ENCODE measurements around the gene XRN2.
"Not testable (repeated sequence)": the region's sequence is repeated elsewhere in the genome, so short reads cannot be mapped to it uniquely, and the experiment has no call there.

XRN2 gene

DNA sequence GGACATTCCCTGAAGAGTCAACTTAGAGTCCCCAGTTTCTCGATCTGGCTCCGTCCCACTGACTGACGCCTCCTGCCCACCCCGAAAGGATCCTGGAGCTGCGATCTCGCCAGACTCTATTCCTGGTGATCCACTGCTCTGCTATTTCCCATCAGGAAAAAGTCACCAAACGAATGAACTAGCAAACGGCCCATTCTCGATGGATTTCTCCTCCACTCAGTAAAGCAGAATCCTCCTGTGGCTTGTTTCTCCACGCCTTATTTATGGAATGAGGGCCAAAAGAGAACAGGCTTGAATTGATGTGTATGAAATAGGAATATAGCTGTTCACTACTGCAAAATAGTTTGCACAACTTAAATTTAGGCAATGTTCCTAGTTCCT is 88.8 kb downstream of the XRN2 start:
- DNase-seq = no peak

DNA sequence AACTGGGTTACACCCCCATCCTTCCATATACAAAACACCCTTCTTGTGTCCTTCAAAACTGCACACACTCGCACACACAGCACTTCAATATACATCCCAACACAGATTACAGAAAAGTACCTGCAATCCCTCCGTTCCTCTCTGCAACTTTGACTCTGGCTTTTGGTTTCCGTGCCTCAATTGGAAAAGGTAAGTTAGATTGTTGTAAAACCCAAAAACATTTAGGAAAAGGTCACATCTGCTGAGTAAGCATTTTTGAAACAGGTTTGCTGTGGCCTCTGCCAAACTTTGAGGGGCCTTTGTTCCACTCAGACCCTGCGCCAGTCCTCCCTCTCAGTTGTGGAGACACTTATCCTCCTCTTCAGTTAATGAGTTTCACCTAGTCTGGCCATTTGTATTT is 90.0 kb downstream of the XRN2 start:
- DNase-seq = peak; percentile 22

DNA sequence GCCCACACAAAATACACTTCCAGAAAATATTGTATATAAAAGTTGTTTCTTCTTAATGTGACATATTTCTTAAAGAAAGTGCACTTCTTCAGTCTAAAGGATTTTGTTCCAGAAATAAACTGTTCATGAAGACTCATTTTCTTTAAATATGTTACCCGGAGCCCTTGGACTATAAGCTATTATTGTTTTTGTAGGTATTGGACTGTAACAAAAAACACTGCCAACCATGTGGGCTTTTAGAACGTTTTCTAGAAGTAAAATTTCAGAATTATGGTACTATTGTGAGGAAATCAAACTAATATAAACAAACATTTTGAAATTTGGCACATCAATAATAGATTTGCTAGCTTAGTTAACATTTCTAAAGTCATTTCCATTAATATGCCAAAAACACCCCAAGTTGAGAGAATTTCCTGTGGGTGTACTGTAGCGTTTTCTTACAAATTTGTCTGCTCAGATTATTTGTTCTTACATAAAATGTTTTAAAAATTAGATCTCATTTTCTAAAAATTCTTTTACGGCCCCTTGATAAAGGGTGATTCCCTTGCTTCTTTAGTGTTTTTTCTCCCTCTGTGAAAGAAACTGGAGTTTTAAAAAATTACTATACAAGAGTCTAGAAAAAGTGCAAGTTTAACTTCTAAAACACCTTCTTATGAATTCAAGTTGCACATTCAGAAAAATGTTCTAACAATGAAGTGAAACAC is 90.8 kb downstream of the XRN2 start:
- DNase-seq = no peak

DNA sequence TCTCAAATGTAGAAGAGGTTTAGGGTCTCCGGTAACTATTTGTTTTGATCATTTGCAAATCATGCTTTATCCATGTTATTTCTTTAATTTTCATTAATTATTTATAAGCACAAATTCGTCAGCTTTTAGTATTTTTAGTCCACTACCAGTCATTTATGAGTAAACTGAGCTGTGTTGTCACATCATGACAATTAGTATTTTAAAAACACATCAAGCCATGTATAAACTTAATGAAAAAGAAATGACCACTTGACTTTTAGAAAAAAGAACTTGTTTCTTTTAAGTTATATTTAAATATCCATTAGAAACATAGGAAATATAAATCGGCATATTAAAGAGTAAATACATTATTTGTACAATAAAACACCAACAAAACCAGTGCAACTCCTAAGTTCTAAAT is 91.4 kb downstream of the XRN2 start:
- DNase-seq = no peak

DNA sequence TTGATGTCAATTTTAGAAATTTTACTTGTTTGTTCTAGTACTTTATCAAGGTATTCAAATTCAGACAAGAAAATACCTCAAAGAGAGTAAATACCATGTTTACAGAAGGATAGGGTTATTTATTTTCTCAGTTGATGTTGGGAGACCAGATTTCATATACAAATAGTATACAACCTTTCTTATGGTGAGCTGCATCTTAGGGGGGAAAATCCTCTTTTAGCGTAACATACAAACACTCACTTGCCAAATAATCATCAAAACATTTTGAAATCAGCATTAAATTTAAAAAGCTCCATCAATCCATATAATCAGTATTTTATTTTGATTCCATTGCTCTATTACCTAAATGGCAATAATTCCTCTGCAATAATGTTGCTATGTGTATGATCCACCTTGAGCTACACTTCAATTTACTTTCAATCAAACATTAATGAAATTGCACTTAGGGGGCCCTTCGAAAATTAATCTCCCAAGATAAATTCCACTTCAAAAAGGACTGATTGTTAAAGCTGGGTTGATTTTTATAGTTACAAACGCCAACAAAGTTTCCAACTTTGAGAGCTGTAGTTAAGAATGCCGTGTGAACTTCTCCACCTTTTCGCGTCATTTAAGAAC is 92.0 kb downstream of the XRN2 start:
- no peak for DNase-seq

DNA sequence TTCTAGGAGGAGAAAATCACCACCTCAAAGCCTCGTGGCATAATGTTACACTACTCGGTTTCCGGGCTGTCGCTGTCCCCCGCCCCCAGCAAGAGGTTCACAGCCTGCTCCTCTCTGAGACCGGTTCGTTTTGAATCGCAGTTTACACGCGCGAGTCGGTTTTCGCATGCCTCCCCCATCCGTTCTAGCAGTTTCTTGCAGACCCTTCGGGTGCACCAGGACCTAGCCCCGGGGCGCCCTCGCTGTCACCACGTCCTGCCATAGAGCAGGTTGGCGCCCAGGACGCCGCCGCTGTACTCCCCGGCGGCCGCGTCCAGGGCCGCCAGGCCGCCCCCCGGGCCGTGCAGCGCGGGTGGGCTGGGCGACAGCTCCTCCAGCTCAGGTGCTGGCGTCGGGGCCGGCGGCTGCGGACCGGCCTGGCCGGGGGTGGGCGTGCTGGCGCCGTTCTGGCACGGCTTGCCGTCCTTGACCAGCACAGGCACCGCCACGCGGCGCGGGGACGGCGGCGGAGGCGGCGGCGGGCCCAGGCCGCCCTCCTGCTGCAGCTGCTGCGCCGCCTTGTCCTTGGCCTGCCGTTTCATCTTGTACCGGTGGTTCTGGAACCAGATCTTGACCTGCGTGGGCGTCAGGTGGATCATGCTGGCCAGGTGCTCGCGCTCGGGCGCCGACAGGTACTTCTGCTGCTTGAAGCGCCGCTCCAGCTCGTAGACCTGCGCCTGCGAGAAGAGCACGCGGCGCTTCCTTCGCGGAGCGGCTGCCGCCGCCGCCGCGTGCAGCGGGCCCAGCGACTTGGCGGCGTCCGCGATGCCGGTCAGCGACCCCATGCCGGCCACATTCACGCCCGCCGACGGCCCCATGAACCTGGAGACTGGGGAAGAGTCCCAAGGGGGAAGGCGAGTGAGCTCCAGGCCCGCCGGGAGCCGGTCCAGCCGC is 92.8 kb downstream of the XRN2 start:
- DNase-seq = no peak

DNA sequence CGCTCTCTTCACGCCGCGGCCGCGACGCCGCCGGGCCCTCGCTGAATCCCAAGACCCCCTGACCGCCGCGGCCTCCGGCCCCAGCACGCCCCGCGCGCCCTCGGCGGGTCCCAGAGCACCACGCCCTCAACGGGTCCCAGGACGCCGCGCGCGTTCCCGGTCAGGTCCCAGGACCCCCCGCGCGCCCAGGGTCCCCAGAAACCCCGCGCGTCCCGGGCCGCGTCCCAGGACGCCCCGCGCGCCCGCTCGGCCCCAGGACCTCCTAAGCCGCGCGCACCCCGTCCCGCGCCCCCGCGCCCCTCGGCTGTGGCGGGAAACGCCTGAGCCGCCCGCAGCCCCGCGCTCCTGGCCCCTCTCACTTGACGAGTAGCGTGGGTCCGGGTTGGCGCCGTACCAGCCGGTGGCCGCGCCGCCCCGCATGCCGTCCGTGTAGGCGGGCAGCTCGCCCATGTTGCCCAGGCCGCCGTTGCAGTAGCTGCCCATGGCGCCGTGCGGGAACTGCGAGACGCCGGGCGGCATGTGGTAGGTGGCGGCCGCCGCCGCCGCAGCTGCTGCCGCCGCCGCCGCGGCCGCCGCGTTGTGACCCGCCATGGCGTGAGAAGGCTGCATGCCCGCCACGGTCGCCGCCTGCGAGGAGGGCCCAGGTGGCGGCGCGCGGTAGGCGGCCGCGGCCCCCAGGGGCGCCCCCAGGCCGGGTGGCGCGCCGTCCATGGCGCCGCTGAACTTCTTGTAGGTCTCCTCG is 93.6 kb downstream of the XRN2 start:
- DNase-seq = no peak

DNA sequence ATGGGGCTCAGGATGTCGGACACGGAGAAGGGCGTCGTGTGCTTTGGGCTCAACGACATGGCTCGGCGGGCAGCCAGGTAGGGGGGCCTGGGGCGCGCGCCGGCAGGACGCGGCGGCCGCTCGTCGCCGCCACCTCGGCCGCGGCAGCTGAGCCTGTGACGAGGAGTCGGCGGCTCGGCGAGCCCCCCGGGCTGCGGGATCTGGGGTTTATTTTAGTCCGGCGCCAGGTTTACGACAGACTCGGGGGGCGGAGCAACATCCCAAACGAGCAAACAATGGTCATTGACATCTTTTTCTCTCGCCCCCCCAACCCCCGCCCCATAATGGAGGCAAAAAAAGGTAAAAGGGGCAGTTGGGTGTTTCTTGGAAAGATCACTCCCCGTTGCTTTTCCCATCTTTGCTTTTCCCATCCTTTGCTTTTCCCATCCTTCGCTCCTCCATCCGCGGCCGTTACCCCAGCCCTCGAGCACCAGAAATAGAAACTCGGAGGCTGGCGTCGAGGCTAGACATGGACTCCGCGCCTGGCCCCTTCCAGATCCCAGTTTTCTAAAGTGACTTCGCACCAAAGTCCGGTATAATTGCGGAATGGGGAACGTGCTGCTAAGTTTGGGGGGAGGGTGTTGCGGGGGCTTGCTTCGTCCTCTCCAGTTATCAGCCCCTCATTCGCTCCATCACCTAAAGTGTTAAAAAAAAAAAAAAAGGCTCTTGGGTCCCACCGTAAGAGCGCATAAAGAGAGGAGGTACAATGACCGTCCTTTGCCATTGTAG is 94.4 kb downstream of the XRN2 start, which contains the start of gene NKX2-4:
Gene NKX2-4 (minus strand): TSS at position 186 of the 768 bp plus-strand sequence. CDS start 127 bp downstream, at position 59.
- no peak for DNase-seq

DNA sequence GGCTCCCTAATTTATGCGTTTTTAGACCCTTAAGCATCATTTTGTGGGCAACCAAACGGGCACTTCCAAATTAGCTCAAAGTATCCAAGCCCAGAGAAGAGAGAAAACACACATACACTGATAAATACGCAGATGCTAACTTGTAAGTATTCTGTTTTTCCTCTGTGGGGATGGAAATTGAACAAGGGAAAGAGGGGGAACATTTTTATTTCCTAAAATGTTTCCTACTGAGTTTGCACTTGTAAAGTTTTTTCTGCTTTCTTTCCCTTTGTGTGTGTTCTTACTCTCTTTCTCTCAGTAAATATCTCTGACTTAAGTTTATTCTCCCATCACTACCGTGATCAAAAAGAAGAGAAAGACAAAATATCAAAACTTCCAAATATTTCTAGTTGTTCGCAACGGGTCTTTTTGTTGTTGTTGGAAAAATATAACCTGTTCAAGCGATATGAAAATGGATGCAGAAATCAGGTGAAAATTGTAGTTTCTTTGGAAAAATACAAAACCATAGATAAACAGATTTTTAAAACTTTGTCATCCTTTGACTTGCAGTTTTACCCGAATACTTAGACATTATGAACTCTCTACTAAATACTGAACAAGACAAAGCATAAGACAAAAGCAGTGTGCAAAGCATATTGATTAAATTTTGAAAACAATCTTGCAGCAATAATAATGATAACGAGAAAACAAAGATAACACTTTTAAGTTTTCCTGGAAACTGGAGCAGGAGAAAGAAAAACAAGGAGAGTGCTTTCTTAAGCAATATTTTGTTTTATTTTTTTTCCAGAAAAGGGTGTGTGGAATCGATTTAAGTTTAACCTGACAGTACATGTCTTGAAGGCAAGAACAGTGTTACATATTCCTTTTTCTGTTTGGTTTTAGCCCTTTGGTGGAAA is 95.2 kb downstream of the XRN2 start:
- no peak for DNase-seq

DNA sequence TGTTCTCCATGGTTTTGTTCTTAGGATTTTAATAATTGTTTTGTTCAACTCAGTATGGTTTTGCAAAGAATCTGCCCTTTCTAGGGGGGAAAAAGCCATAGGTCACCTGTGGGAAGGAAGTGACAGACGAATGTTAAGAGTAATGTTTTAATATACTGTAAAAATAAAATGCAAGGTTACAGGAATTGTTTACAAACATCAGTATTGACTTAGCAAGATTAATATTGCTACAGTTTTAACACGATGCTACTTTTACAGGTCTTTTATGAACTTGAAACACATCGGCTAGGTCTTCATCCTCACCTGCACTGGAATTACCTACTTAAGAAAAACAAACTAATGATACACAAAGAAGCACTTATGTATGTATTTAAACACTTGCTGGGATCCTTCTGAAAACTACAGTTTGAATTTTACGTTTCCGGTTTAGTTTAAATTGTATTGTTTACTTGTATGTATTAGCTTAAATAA is 95.9 kb downstream of the XRN2 start:
- no peak for DNase-seq

DNA sequence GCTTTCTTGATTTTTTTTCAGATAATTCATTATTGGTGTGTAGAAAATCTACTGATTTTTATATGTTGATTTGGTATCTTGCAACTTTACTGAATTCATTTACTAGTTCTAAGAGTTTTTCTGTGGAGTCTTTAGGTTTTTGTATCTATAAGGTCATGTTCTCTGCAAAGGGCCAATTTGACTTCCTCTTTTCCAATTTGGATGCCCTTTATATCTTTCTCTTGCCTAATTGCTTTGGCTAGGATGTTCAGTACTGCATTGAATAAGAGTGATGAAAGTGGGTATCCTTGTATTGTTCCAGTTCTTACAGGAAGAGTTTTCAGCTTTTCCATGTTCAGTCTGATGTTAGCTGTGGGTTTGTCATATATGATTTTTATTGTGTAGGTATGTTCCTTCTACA is 108.6 kb downstream of the XRN2 start:
- no peak for DNase-seq

DNA sequence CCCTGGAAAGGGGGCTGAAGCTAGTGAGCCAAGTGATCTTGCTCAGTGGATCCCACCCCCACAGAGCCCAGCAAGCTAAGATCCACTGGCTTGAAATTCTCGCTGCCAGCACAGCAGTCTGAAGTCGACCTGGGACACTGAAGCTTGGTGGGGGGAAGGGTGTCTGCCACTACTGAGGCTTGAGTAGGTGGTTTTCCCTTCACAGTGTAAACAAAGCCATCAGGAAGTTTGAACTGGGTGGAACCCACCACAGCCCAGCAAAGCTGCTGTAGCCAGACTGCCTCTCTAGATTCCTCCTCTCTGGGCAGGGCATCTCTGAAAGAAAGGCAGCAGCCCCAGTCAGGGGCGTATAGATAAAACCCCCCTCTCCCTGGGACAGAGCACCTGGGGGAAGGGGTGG is 110.9 kb downstream of the XRN2 start:
- not testable (repeated sequence) for DNase-seq

DNA sequence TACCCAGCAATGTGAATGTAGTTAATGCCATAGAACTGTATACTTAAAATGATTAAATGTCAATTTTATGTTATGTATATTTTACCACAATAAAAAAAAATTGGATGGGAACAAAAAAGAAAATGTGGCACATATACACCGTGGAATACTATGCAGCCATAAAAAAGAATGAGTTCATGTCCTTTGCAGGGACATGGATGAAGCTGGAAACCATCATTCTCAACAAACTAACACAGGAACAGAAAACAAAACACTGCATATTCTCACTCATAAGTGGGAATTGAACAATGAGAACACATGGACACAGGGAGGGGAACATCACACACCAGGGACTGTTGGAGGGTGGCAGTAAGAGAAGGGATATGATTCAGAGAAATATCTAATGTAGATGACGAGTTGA is 116.0 kb downstream of the XRN2 start:
- not testable (repeated sequence) for DNase-seq

DNA sequence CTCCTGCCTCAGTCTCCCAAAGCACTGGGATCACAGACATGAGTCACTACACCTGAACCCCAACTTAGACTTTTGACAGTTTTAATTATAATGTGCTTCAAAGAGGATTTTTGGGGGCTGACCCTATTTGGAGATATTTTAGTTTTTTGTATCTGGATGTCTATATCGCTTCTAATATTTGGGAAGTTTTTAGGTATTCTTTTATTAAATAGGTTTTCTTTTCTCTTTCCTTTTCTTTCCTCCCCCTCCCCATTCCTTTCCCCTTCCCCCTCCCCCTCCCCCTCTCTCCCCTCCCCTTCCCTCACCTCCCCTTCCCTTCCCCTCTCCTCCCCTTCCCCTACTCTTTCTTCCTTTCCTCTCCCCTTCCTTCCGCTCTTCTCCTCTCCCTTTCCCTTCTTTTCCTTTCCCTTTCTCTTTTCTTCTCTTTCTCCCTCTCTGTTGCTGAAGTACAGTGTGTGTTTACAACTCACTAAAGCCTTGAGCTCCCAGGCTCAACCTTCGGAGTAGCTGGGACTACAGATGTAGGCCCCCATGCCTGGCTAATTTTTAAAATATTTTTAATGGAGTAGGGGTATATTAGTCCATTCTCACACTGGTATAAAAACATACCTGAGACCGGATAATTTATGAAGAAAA is 118.6 kb downstream of the XRN2 start:
- DNase-seq = no peak

DNA sequence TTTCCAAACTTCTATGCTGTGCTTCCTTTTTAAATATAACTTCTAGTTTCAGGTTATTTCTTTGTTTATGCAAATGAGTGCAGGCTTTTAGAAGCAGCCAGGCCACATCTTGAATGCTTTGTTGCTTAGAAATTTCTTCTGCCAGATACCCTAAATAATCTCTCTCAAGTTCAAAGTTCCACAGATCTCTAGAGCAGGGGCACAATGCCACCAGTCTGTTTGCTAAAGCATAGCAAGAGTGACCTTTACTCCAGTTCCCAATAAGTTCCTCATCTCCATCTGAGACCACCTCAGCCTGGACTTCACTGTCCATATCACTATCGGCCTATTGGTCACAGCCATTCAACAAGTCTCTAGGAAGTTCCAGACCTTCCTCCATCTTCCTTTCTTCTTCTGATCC is 120.6 kb downstream of the XRN2 start:
- not testable (repeated sequence) for DNase-seq

DNA sequence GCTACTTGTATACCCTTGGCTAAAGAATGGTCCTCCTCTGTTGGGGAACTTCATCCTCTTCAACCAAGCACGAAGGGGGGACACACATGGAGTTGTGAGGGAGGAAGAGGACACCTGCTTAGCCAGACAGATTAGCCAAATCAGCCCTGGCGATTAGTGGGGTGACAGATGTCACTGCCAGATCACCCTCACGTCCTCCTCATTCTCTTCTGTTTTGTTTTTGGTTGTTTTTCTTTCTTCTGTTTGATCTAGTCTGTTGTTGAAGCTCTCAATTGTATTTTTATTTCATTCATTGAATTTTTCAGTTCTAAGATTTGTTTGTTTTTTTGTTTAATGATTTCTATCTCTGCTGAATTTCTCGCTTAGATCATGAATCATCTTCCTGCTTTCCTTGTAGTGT is 121.7 kb downstream of the XRN2 start:
- DNase-seq = no peak

DNA sequence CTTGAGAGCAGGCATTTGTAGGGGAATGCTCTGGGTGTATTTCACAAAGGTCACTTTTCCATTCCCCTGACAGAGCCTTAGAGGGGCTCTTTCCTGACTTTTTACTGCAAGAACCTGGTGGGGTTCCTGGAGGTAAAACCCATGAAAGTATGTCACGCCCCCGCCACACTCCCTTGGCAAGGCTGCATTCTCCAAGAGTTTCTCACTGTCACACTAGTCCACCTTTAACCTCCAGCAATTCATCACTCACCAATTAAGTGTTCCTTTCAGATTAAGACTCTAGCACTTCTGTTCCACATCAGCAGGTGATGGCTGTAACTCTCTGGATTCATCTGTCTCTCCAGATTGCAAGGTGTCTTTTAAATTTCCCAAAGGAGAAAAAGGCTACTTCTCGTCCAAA is 126.9 kb downstream of the XRN2 start:
- no peak for DNase-seq

DNA sequence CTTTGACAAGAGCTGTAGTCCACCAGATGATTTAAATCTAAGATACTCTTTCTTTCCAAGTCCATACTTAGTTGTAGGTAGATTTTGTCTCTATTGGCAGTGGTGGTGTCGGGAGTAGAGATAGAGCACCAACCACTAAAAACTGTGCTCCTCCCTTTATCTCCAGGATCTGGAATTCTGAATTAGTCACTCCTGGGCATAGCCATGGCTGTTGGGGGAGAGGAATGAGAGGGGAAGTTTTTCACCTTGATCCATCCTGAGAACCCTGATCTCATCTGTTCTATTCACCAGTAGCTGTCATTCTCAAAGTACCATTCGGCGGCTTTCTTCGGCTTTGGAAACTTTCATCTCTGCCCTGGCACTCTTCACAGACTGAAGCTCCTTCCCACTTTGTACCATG is 129.8 kb downstream of the XRN2 start:
- no peak for DNase-seq

DNA sequence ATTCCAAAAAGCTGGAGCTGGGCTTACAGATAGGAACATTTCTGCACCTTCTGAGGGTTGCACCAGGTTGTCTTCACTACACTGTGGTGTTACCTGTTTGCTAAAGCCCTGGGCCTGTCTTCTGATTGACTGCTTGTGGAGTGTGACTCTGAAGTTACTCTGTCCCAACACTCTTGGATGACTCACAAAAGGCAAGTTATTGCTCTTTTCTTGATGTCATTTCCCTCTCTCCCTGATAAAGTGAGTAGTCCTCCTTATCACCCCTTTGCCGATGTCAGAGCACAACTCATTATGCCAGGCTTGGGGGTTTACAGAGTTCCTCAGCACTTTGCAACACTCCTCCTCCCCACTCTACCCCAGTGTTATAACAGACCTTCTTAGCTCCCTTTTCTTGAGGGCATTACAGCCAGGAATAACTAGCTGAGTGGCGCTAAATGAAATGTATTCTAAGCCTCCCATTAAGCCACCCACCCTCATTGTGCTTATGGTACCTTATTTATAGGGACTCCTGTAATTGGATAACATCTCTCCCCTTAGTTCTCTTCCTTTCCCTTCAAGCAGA is 130.3 kb downstream of the XRN2 start:
- no peak for DNase-seq

DNA sequence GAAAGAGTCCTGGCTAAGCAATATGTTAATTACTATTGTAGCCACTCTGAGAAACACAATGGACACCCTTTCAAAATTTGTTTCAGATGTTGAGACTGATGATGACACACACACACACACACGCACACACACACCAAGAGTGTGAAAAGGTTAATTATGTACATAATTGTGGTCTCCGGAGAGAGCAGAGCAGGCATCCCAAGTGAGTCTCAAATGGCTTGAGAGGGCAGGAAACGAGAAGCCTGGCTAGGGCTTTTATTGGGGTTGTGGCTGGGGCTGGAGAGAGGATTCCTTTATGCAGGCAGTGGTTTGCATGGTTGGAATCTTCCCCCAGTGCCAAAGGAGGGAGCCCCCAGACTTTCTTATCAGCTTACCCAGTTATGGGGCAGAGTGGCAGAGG is 132.4 kb downstream of the XRN2 start:
- no peak for DNase-seq
